K562 (cell line): ENCODE results near the gene DIP2A. TPM values are rescaled to one million over a fixed set of nuclear protein-coding genes. Genes with fewer than 3 reads are reported as not detected.

Experiments used
- ATAC-seq: fragments of 200-7000 bp; cut with Tn5 transposase; 3 replicates; pipeline ENCODE4 v1.9.1; 2020; ENCODE audit warnings: moderate library complexity
- BruUV-seq: library from RNA; stranded (reverse); fragments of 400-500 nt; replicated peaks from 2 replicates; lab custom pipeline; 2021; lab: Mats Ljungman, UMichigan
- CTCF ChIA-PET: fragments of 300-600 bp; formaldehyde crosslinking; extraction: SDS; loops from one replicate; lab custom pipeline; 2021; ENCODE audit warnings: low intra/inter-chr PET ratio; lab: Yijun Ruan, JAX
- POLR2A ChIA-PET: fragments of 300-600, 350-650 bp; sonication (Branson Sonifier 250); formaldehyde crosslinking; extraction: SDS; loops from one replicate; lab custom pipeline; 2021; ENCODE audit warnings: antibody characterized with exemption, inconsistent platforms; lab: Yijun Ruan, JAX
- DNase-seq, 4 experiments: peaks; one replicate each; pipeline versions ENCODE4 v3.0.0 to v3.0.0-alpha.2; 2011 to 2018; ENCODE audit warnings: low spot score in 3 of 4, mixed read lengths in 3 of 4; ENCODE audit errors: extremely low read depth in 1 of 4
- FAIRE-seq: peaks from 2 replicates; lab custom pipeline; 2011; peaks lifted over from hg19 to GRCh38; lab: Jason Lieb, UNC
- H2AFZ ChIP-seq: 2 replicates; pipeline ENCODE4 v1.6.0; 2011; ENCODE audit warnings: low read depth, low read length, control low read depth, inconsistent platforms
- H3K27ac ChIP-seq: fragments of 200-600 bp; 3 replicates; pipeline ENCODE4 v1.8.0; 2011; ENCODE audit warnings: low read depth, mild to moderate bottlenecking, control low read depth, inconsistent platforms, low read length, moderate library complexity, mixed read lengths; ENCODE audit errors: extremely low read depth
- H3K27me3 ChIP-seq, 2 experiments: fragments of 300-600 bp in 1 of 2; 2 replicates in 1 of 2; 3 replicates in 1 of 2; pipeline versions ENCODE4 v1.6.0 to v1.8.0; 2011; ENCODE audit warnings: inconsistent platforms in 2 of 2, low read length in 2 of 2, mild to moderate bottlenecking in 1 of 2, mixed read lengths in 1 of 2, moderate library complexity in 1 of 2; ENCODE audit not compliant: control insufficient read depth in 2 of 2, insufficient read depth in 2 of 2
- H3K36me3 ChIP-seq: fragments of 300-600 bp; 3 replicates; pipeline ENCODE4 v1.8.0; 2011; ENCODE audit warnings: mild to moderate bottlenecking, low read length, inconsistent platforms; ENCODE audit not compliant: control insufficient read depth, insufficient read depth
- H3K4me1 ChIP-seq, 2 experiments: fragments of 200-600 bp in 1 of 2; replicated peaks in 1 of 2; 2 replicates in 1 of 2; 3 replicates in 1 of 2; pipeline versions ENCODE4 v1.5.1 to v1.8.0; 2011; ENCODE audit warnings: inconsistent platforms in 2 of 2, low read length in 2 of 2, mild to moderate bottlenecking in 1 of 2, mixed read lengths in 1 of 2, moderate library complexity in 1 of 2; ENCODE audit not compliant: control insufficient read depth in 2 of 2, insufficient read depth in 2 of 2
- H3K4me2 ChIP-seq: 2 replicates; pipeline ENCODE4 v1.6.1; 2011; ENCODE audit warnings: low read length, control low read depth, inconsistent platforms, mixed read lengths; ENCODE audit not compliant: insufficient read depth
- H3K4me3 ChIP-seq: fragments of 200-600 bp; sonication (generic), shearing (Covaris generic); 2 replicates; pipeline ENCODE4 v1.5.1; 2016; ENCODE audit warnings: control low read depth, inconsistent platforms
- H3K79me2 ChIP-seq: fragments of 200-600 bp; 3 replicates; pipeline ENCODE4 v1.8.0; 2011; ENCODE audit warnings: low read length, inconsistent platforms; ENCODE audit not compliant: control insufficient read depth, insufficient read depth
- H3K9ac ChIP-seq, 2 experiments: 2 replicates each; pipeline versions ENCODE4 v1.6.0 to v1.6.1; 2011; ENCODE audit warnings: low read depth in 2 of 2, low read length in 2 of 2, control low read depth in 1 of 2, inconsistent platforms in 1 of 2, mild to moderate bottlenecking in 1 of 2, mixed read lengths in 1 of 2; ENCODE audit not compliant: insufficient read depth in 1 of 2
- H3K9me1 ChIP-seq: one replicate; pipeline ENCODE4 v1.6.0; 2011; ENCODE audit warnings: inconsistent platforms, mild to moderate bottlenecking, low read length, moderate library complexity; ENCODE audit not compliant: control insufficient read depth, insufficient read depth
- H3K9me3 ChIP-seq: replicated peaks from 2 replicates; pipeline ENCODE4 v1.5.1; 2011; ENCODE audit warnings: low read depth, low read length, inconsistent platforms; ENCODE audit not compliant: control insufficient read depth, insufficient read depth
- H4K20me1 ChIP-seq: replicated peaks from 2 replicates; pipeline ENCODE4 v1.6.1; 2011; ENCODE audit warnings: low read length, inconsistent platforms, mixed read lengths; ENCODE audit not compliant: control insufficient read depth, insufficient read depth
- CBFA2T2 ChIP-seq: fragments of 450-650 bp; conservative IDR thresholded peaks from 2 replicates; pipeline ENCODE4 v1.6.1; 2017; ENCODE audit warnings: mild to moderate bottlenecking
- CBFA2T3 ChIP-seq: fragments of 450-650 bp; IDR thresholded peaks from 2 replicates; pipeline ENCODE4 v1.6.1; 2017
- CBX3 ChIP-seq, 2 experiments: IDR thresholded peaks; 1 replicate in 1 of 2; 2 replicates in 1 of 2; pipeline ENCODE4 v1.6.1; 2012; ENCODE audit warnings: inconsistent platforms in 2 of 2, low read length in 2 of 2, borderline replicate concordance in 1 of 2, control low read depth in 1 of 2
- EHMT2 ChIP-seq: fragments of 450-650 bp; IDR thresholded peaks from 2 replicates; pipeline ENCODE4 v1.6.1; 2018; ENCODE audit warnings: antibody characterized with exemption
- MTA2 ChIP-seq: fragments of 450-650 bp; IDR thresholded peaks from 2 replicates; pipeline ENCODE4 v1.6.1; 2016; ENCODE audit warnings: low read depth
- NFXL1 ChIP-seq: fragments of 450-650 bp; formaldehyde crosslinking; IDR thresholded peaks from 2 replicates; pipeline ENCODE4 v1.4.0; 2021; ENCODE audit warnings: mild to moderate bottlenecking
- TAL1 ChIP-seq: fragments of 450-650 bp; IDR thresholded peaks from 2 replicates; pipeline ENCODE4 v1.6.1; 2016; ENCODE audit warnings: mild to moderate bottlenecking
- TCF3 ChIP-seq: sonication (generic); formaldehyde crosslinking; IDR thresholded peaks from 2 replicates; pipeline ENCODE4 v1.4.0; 2020; ENCODE audit warnings: mild to moderate bottlenecking, missing genetic modification reagents
- TEAD4 ChIP-seq, 2 experiments: sonication (generic) in 1 of 2; formaldehyde crosslinking in 1 of 2; IDR thresholded peaks; 2 replicates each; pipeline versions ENCODE4 v1.6.1 to v1.8.0; 2012 to 2022; ENCODE audit warnings: borderline replicate concordance in 1 of 2, inconsistent platforms in 1 of 2, low read length in 1 of 2, mild to moderate bottlenecking in 1 of 2, missing genetic modification reagents in 1 of 2
- ZNF79 ChIP-seq: fragments of 250-450 bp; sonication (Bioruptor Pico); IDR thresholded peaks from 2 replicates; pipeline ENCODE4 v1.4.0; 2020; ENCODE audit warnings: low read depth, mild to moderate bottlenecking, moderate library complexity
- WGBS: fragments of 100-300 bp; shearing (Covaris generic); methylation state at CpG from one replicate; pipeline ENCODE4 v1.1.6; 2016; ENCODE audit warnings: low coverage, mixed read lengths; ENCODE audit not compliant: insufficient coverage; ENCODE audit errors: missing lambda C conversion rate; 5-methylcytosine and 5-hydroxymethylcytosine counted together
- in situ Hi-C: fragments of 300-500 bp; cut with MboI; formaldehyde crosslinking; loops from 4 replicates; pipeline ENCODE4 v1.15.0; 2018; ENCODE audit warnings: inconsistent platforms, mixed read lengths
- intact Hi-C: fragments of 100-400 bp; cut with micrococcal nuclease; formaldehyde crosslinking; loops from 2 replicates; pipeline ENCODE4 v1.14.2; 2022
- polyA plus RNA-seq, 8 experiments: library from polyadenylated mRNA; depleted of rRNA in 4 of 8; stranded (reverse) in 5 of 8; unstranded in 3 of 8; fragments of >200 nt; fragmentation: Nextera tagmentation in 2 of 8; fragmentation: Illumina TruSeq in 1 of 8; extraction: Ambion mirVana in 2 of 8; extraction: Trizol in 1 of 8; gene quantifications; 2 replicates each; pipeline versions ENCODE4 v1.2.1 to v1.2.3, GENCODE V29; 2011 to 2014; ENCODE audit warnings: inconsistent platforms in 1 of 8, missing spikeins in 1 of 8
- total RNA-seq, 7 experiments: library from RNA; depleted of rRNA in 6 of 7; stranded (reverse); fragments of >200 nt in 6 of 7; fragmentation: Illumina TruSeq in 2 of 7; extraction: Trizol in 2 of 7; gene quantifications; 2 replicates each; pipeline versions ENCODE4 v1.2.1 to v1.2.3, GENCODE V29; 2011 to 2021; ENCODE audit warnings: low replicate concordance in 1 of 7
- TF ChIP-seq, protein P1 (sequence below): fragments of 450-650 bp; formaldehyde crosslinking; IDR thresholded peaks from 2 replicates; pipeline ENCODE4 v1.4.0; 2020; ENCODE audit warnings: mild to moderate bottlenecking

The DIP2A gene
- total and polyA plus RNA-seq, 9 of the 15 experiments (the other 6 are each of a cell fraction or from before 2014, with no cell fraction given): 4.3 to 34.5 (median 20.3) TPM

GRCh38 chr21:46486481-46487126, 27.9 kb downstream of the DIP2A start:
- no peak overlapping the region for H3K9ac ChIP-seq
- DNase-seq (no peak), ATAC-seq (no peak), FAIRE-seq (no peak)
- intact Hi-C loops: no loop called here
- TF ChIP-seq TCF3 (CRISPR knock-in tag) (peak; percentile 71), CBFA2T2 (0 out of 2 replicates have a peak, but pooled peaks have one; percentile 4), TAL1 (peak; percentile 61), ZNF79 (CRISPR knock-in tag) (no peak), CBFA2T3 (peak; percentile 58), MTA2 (0 out of 2 replicates have a peak, but pooled peaks have one; percentile 21), CBX3 (IDR thresholded peaks at IDR 0.05; ENCODE audit: borderline replicate concordance in 1 of 2, low read length in 2 of 2) (no peak), TEAD4 (IDR thresholded peaks at IDR 0.05; ENCODE audit: low read length) (peak; percentile 76), TEAD4 (CRISPR knock-in tag; IDR thresholded peaks at IDR 0.05; ENCODE audit: borderline replicate concordance) (no peak), EHMT2 (no peak), NFXL1 (CRISPR knock-in tag) (no peak)
- TF ChIP-seq, protein P1, sequence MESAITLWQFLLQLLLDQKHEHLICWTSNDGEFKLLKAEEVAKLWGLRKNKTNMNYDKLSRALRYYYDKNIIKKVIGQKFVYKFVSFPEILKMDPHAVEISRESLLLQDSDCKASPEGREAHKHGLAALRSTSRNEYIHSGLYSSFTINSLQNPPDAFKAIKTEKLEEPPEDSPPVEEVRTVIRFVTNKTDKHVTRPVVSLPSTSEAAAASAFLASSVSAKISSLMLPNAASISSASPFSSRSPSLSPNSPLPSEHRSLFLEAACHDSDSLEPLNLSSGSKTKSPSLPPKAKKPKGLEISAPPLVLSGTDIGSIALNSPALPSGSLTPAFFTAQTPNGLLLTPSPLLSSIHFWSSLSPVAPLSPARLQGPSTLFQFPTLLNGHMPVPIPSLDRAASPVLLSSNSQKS (CRISPR knock-in tag): no peak
- H3K27ac ChIP-seq: no peak overlapping the region
- H3K27me3 ChIP-seq: no peaks in the 10 kb centered on the region
- ChIA-PET CTCF (no interaction called here), POLR2A (interaction anchor here (1.0 kb wide), 1 partner anchor 9 kb away, joined by 3 read pairs; no protein-coding TSS in a partner anchor)
- in situ Hi-C loops: no loop called here
- no peaks in the 10 kb centered on the region for H3K9me1 ChIP-seq
- no peak overlapping the region for H3K4me3 ChIP-seq
- no peak overlapping the region for H3K4me2 ChIP-seq
- peaks cover 7% of the 10 kb centered on the region in 2 experiments; a peak in 2 of 5 replicates for H3K4me1 ChIP-seq
- peaks cover 38% of the 10 kb centered on the region; the same call in 1 of the 3 replicates for H3K36me3 ChIP-seq
- H4K20me1 ChIP-seq: no peaks in the 10 kb centered on the region
- no peak overlapping the region for H2AFZ ChIP-seq
- no TSS peak for BruUV-seq
- 98% methylated on average over 4 of the region's 4 CpGs for WGBS
- peaks cover 10% of the 10 kb centered on the region; the same call in 1 of the 3 replicates for H3K79me2 ChIP-seq
- no peaks in the 10 kb centered on the region for H3K9me3 ChIP-seq
